ENCODE results near the gene TMC3. TPM values are rescaled to one million over a fixed set of nuclear protein-coding genes. Genes with fewer than 3 reads are reported as not detected.
A peak's percentile ranks its signal among the peaks of the same experiment; 100 is the strongest.

Gene TMC3
- total and polyA plus RNA-seq, 2 of the 13 experiments (the other 11 are each of a cell fraction or from before 2014, with no cell fraction given): not detected

DNA sequence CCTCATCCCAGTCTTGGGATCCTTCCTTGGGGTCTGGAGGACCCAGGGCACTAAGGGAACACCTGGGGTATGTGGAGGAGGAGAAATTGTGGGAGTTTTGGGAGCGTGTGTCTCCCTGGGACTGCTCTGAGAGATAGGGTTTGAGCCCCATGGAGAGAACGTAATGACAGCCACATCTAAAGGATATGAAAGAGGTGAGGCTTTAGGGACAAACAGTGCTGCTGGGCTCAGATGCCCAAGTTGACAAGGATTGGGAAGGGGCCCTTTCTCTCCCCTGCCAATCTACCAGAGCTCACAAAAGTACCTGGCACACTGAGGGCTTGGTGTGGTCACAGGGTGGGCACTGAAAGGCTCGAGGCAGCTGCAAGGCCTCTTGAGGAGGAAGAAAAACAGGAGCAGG lies 36.8 kb downstream of the TMC3 start (continued):
- TF ChIP-seq, protein P1, sequence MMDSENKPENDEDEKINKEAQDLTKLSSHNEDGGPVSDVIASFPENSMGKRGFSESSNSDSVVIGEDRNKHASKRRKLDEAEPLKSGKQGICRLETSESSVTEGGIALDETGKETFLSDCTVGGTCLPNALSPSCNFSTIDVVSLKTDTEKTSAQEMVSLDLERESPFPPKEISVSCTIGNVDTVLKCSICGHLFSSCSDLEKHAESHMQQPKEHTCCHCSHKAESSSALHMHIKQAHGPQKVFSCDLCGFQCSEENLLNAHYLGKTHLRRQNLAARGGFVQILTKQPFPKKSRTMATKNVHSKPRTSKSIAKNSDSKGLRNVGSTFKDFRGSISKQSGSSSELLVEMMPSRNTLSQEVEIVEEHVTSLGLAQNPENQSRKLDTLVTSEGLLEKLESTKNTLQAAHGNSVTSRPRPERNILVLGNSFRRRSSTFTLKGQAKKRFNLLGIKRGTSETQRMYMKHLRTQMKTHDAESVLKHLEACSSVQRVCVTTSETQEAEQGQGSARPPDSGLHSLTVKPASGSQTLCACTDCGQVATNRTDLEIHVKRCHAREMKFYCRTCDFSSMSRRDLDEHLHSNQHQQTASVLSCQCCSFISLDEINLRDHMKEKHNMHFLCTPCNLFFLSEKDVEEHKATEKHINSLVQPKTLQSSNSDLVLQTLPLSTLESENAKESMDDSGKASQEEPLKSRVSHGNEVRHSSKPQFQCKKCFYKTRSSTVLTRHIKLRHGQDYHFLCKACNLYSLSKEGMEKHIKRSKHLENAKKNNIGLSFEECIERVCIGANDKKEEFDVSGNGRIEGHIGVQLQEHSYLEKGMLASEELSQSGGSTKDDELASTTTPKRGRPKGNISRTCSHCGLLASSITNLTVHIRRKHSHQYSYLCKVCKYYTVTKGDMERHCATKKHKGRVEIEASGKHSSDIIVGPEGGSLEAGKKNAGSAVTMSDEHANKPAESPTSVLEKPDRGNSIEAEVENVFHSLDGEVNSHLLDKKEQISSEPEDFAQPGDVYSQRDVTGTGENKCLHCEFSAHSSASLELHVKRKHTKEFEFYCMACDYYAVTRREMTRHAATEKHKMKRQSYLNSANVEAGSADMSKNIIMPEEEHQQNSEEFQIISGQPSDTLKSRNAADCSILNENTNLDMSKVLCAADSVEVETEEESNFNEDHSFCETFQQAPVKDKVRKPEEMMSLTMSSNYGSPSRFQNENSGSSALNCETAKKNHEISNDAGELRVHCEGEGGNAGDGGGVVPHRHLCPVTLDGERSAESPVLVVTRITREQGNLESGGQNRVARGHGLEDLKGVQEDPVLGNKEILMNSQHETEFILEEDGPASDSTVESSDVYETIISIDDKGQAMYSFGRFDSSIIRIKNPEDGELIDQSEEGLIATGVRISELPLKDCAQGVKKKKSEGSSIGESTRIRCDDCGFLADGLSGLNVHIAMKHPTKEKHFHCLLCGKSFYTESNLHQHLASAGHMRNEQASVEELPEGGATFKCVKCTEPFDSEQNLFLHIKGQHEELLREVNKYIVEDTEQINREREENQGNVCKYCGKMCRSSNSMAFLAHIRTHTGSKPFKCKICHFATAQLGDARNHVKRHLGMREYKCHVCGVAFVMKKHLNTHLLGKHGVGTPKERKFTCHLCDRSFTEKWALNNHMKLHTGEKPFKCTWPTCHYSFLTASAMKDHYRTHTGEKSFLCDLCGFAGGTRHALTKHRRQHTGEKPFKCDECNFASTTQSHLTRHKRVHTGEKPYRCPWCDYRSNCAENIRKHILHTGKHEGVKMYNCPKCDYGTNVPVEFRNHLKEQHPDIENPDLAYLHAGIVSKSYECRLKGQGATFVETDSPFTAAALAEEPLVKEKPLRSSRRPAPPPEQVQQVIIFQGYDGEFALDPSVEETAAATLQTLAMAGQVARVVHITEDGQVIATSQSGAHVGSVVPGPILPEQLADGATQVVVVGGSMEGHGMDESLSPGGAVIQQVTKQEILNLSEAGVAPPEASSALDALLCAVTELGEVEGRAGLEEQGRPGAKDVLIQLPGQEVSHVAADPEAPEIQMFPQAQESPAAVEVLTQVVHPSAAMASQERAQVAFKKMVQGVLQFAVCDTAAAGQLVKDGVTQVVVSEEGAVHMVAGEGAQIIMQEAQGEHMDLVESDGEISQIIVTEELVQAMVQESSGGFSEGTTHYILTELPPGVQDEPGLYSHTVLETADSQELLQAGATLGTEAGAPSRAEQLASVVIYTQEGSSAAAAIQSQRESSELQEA (CRISPR knock-in tag; IDR thresholded peaks at IDR 0.05; ENCODE audit: not compliant biosample characterization): no peak
- no peak for TF ChIP-seq SP4 (CRISPR knock-in tag; IDR thresholded peaks at IDR 0.05)

DNA sequence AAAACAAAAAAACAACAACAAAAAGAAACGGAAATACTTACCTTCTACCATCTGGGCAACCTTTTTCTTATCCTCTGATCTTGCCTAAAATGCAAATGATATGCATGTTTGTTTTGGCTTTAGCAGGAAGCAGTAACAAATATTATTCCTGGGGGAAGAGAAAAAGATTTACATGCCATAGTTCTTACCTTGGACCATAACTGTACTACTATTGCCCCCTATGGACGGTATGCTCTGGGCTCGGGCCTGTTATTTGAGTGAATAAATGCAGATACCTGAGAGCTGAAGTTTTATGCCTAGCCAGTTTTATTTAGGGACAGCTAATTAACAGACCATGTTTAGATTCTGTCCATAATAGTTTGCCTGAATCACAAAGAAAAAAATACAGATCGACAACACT lies 37.4 kb downstream of the TMC3 start:
- H2AFZ ChIP-seq (ENCODE audit: low read length): no peak overlapping the region
- POLR2A ChIA-PET: no interaction called here
- no peak overlapping the region for H3K9ac ChIP-seq (ENCODE audit: insufficient read depth, low read depth, low read length)
- peak; percentile 12 for DNase-seq (ENCODE audit: low spot score)
- peak; percentile 68 for ATAC-seq
- in situ Hi-C loops (cut with HindIII; ENCODE audit: extremely low pct_ligation_motif_present, low pct_unique_long_range_greater_than_20kb) (no loop called here), intact Hi-C loops (cut with micrococcal nuclease; ENCODE audit: unreplicated experiment) (no loop called here)
- CTCF ChIA-PET (ENCODE audit: low intra/inter-chr PET ratio, low total read pairs): interaction anchor here (1.6 kb wide), 1 partner anchor 62 kb away, joined by 11 read pairs; no protein-coding TSS in a partner anchor
- no peak overlapping the region for H3K4me3 ChIP-seq (replicated peaks in 1 of 3; ENCODE audit: insufficient read depth in 1 of 3, low read depth in 2 of 3, low read length in 3 of 3)
- no TSS peak for BruUV-seq (replicated peaks)
- H3K4me2 ChIP-seq (ENCODE audit: low read depth, low read length): no peak overlapping the region
- no peaks in the 10 kb centered on the region for H3K79me2 ChIP-seq (ENCODE audit: insufficient read depth, low read length)
- H3K27me3 ChIP-seq (ENCODE audit: control insufficient read depth in 1 of 2, insufficient read depth in 2 of 2, low read length in 2 of 2): no peaks in the 10 kb centered on the region; a peak in 1 of 5 replicates
- no peaks in the 10 kb centered on the region for H3K9me3 ChIP-seq (ENCODE audit: low read length)
- TF ChIP-seq, protein P2, sequence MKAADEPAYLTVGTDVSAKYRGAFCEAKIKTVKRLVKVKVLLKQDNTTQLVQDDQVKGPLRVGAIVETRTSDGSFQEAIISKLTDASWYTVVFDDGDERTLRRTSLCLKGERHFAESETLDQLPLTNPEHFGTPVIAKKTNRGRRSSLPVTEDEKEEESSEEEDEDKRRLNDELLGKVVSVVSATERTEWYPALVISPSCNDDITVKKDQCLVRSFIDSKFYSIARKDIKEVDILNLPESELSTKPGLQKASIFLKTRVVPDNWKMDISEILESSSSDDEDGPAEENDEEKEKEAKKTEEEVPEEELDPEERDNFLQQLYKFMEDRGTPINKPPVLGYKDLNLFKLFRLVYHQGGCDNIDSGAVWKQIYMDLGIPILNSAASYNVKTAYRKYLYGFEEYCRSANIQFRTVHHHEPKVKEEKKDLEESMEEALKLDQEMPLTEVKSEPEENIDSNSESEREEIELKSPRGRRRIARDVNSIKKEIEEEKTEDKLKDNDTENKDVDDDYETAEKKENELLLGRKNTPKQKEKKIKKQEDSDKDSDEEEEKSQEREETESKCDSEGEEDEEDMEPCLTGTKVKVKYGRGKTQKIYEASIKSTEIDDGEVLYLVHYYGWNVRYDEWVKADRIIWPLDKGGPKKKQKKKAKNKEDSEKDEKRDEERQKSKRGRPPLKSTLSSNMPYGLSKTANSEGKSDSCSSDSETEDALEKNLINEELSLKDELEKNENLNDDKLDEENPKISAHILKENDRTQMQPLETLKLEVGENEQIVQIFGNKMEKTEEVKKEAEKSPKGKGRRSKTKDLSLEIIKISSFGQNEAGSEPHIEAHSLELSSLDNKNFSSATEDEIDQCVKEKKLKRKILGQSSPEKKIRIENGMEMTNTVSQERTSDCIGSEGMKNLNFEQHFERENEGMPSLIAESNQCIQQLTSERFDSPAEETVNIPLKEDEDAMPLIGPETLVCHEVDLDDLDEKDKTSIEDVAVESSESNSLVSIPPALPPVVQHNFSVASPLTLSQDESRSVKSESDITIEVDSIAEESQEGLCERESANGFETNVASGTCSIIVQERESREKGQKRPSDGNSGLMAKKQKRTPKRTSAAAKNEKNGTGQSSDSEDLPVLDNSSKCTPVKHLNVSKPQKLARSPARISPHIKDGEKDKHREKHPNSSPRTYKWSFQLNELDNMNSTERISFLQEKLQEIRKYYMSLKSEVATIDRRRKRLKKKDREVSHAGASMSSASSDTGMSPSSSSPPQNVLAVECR (CRISPR knock-in tag; IDR thresholded peaks at IDR 0.05; ENCODE audit: borderline replicate concordance): no peak
- no peak for TF ChIP-seq ZSCAN22 (CRISPR knock-in tag; IDR thresholded peaks at IDR 0.05)
- peak; percentile 50 for TF ChIP-seq STAG1 (CRISPR knock-in tag; IDR thresholded peaks at IDR 0.05)
- TF ChIP-seq, protein P3, sequence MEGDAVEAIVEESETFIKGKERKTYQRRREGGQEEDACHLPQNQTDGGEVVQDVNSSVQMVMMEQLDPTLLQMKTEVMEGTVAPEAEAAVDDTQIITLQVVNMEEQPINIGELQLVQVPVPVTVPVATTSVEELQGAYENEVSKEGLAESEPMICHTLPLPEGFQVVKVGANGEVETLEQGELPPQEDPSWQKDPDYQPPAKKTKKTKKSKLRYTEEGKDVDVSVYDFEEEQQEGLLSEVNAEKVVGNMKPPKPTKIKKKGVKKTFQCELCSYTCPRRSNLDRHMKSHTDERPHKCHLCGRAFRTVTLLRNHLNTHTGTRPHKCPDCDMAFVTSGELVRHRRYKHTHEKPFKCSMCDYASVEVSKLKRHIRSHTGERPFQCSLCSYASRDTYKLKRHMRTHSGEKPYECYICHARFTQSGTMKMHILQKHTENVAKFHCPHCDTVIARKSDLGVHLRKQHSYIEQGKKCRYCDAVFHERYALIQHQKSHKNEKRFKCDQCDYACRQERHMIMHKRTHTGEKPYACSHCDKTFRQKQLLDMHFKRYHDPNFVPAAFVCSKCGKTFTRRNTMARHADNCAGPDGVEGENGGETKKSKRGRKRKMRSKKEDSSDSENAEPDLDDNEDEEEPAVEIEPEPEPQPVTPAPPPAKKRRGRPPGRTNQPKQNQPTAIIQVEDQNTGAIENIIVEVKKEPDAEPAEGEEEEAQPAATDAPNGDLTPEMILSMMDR (CRISPR knock-in tag; IDR thresholded peaks at IDR 0.05): peak; percentile 41
- no peaks in the 10 kb centered on the region for H4K20me1 ChIP-seq (ENCODE audit: insufficient read depth, low read length)
- no peak for FAIRE-seq
- H3K27ac ChIP-seq (ENCODE audit: extremely low read length, insufficient read depth, low read length): no peak overlapping the region
- H3K4me1 ChIP-seq (ENCODE audit: insufficient read depth, low read length): no peaks in the 10 kb centered on the region
- WGBS (ENCODE audit: low lambda C conversion rate): 45% methylated on average over 4 of the region's 4 CpGs
- H3K36me3 ChIP-seq (replicated peaks in 1 of 2; ENCODE audit: control insufficient read depth in 1 of 2, insufficient read depth in 2 of 2, low read length in 2 of 2): no peaks in the 10 kb centered on the region

Measured in HepG2 (cell line).